Esophagus squamous epithelium (tissue), 4 donors: Measurements from ENCODE around the gene MOB2.

Experiments used
- CTCF ChIP-seq, 6 experiments: fragments of 450-650 bp in 4 of 6; fragments of 200-600 bp in 2 of 6; sonication (generic) in 2 of 6; IDR thresholded peaks; one replicate each; pipeline ENCODE4 v1.5.1; 2016 to 2019; ENCODE audit warnings: antibody characterized with exemption in 6 of 6, mild to moderate bottlenecking in 4 of 6, moderate library complexity in 4 of 6
- POLR2A ChIP-seq, 4 donors: fragments of 450-650 bp; IDR thresholded peaks; one replicate each; pipeline ENCODE4 v1.6.1; 2017; ENCODE audit warnings: antibody characterized with exemption in 4 of 4, mild to moderate bottlenecking in 4 of 4, moderate library complexity in 3 of 4

DNA sequence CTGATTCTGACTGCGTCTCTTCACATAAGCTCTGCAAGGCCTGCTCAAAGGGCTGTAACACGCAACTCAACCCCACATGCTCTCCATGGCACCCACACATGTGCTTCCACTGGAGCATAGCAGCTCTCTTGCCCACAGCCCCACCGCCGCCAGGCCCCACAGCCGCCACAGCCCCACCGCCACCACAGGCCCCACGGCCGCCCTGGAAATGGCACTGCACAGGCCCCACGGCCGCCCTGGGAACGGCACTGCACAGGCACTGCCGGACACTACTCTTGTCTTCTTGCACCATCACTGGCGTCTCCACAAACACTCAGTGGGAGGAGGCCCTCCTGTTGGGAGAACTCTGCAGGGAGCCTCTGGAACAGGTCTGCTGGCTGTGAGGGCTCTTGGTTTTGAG lies 8.6 kb downstream of the MOB2 start:
- TF ChIP-seq CTCF (IDR thresholded peaks at IDR 0.05) (no peak), POLR2A (IDR thresholded peaks at IDR 0.05) (no peak)
